ENCODE measurements around the gene TMEFF1. TPM values are rescaled to one million over a fixed set of nuclear protein-coding genes. Genes with fewer than 3 reads are reported as not detected.
"Not testable (repeated sequence)": the region's sequence is repeated elsewhere in the genome, so short reads cannot be mapped to it uniquely, and the experiment has no call there.

The TMEFF1 gene
- total RNA-seq, 2 experiments from 2014 or later = 0.26 to 0.27 TPM

- intact Hi-C loops (cut with micrococcal nuclease); H3K27ac Mint-ChIP-seq; H3K4me1 Mint-ChIP-seq (ENCODE audit: low read depth); H3K9me3 Mint-ChIP-seq; DNase-seq; H3K36me3 Mint-ChIP-seq (ENCODE audit: low read depth); H3K27me3 Mint-ChIP-seq (ENCODE audit: low read depth); H3K4me3 Mint-ChIP-seq; CTCF ChIA-PET: not testable (repeated sequence)
These were observed 34.4 kb downstream of the TMEFF1 start for GRCh38 chr9:100507350-100507749.

GRCh38 chr9:100511205-100511604 is 38.3 kb downstream of the TMEFF1 start:
- Mint-ChIP-seq H3K4me1 (ENCODE audit: low read depth) (no peaks in the 10 kb centered on the region), H3K9me3 (no peaks in the 10 kb centered on the region), H3K4me3 (no peak overlapping the region), H3K27ac (no peak overlapping the region), H3K27me3 (ENCODE audit: low read depth) (peaks cover 2% of the 10 kb centered on the region), H3K36me3 (ENCODE audit: low read depth) (peaks cover 4% of the 10 kb centered on the region)
- CTCF ChIA-PET = no interaction called here
- no peak for DNase-seq
- intact Hi-C loops (cut with micrococcal nuclease) = no loop called here

GRCh38 chr9:100515578-100516494 is 42.9 kb downstream of the TMEFF1 start:
- H3K4me1 Mint-ChIP-seq (ENCODE audit: low read depth) = no peaks in the 10 kb centered on the region
- H3K4me3 Mint-ChIP-seq = no peak overlapping the region
- H3K9me3 Mint-ChIP-seq = no peaks in the 10 kb centered on the region
- no peaks in the 10 kb centered on the region for H3K36me3 Mint-ChIP-seq (ENCODE audit: low read depth)
- no peak for DNase-seq
- H3K27me3 Mint-ChIP-seq (ENCODE audit: low read depth) = no peaks in the 10 kb centered on the region
- CTCF ChIA-PET = no interaction called here
- intact Hi-C loops (cut with micrococcal nuclease) = no loop called here
- H3K27ac Mint-ChIP-seq = no peak overlapping the region

GRCh38 chr9:100521282-100521681 is 48.3 kb downstream of the TMEFF1 start:
- Mint-ChIP-seq H3K4me3 (no peak overlapping the region), H3K27ac (no peak overlapping the region), H3K27me3 (ENCODE audit: low read depth) (no peaks in the 10 kb centered on the region), H3K9me3 (no peaks in the 10 kb centered on the region), H3K36me3 (ENCODE audit: low read depth) (no peaks in the 10 kb centered on the region), H3K4me1 (ENCODE audit: low read depth) (no peaks in the 10 kb centered on the region)
- DNase-seq = no peak
- intact Hi-C loops (cut with micrococcal nuclease) = no loop called here
- CTCF ChIA-PET = interaction anchor here (0.6 kb wide), 1 partner anchor 868 kb away, joined by 3 read pairs; no protein-coding TSS in a partner anchor

- no peaks in the 10 kb centered on the region for H3K36me3 Mint-ChIP-seq (ENCODE audit: low read depth)
- CTCF ChIA-PET = no interaction called here
- no peaks in the 10 kb centered on the region for H3K9me3 Mint-ChIP-seq
- no peak for DNase-seq
- intact Hi-C loops (cut with micrococcal nuclease) = no loop called here
- no peak overlapping the region for H3K27ac Mint-ChIP-seq
- no peak overlapping the region for H3K4me3 Mint-ChIP-seq
- H3K27me3 Mint-ChIP-seq (ENCODE audit: low read depth) = no peaks in the 10 kb centered on the region
- no peaks in the 10 kb centered on the region for H3K4me1 Mint-ChIP-seq (ENCODE audit: low read depth)
These were observed 52.6 kb downstream of the TMEFF1 start for GRCh38 chr9:100525563-100525962.

- DNase-seq; H3K4me3 Mint-ChIP-seq; intact Hi-C loops (cut with micrococcal nuclease); CTCF ChIA-PET; H3K27me3 Mint-ChIP-seq (ENCODE audit: low read depth); H3K36me3 Mint-ChIP-seq (ENCODE audit: low read depth); H3K4me1 Mint-ChIP-seq (ENCODE audit: low read depth); H3K27ac Mint-ChIP-seq; H3K9me3 Mint-ChIP-seq: not testable (repeated sequence)
These were observed 54.3 kb downstream of the TMEFF1 start for GRCh38 chr9:100527180-100527794.

GRCh38 chr9:100534401-100534800 is 61.5 kb downstream of the TMEFF1 start:
- Mint-ChIP-seq H3K27ac (no peak overlapping the region), H3K9me3 (no peaks in the 10 kb centered on the region), H3K36me3 (ENCODE audit: low read depth) (no peaks in the 10 kb centered on the region), H3K4me1 (ENCODE audit: low read depth) (no peaks in the 10 kb centered on the region), H3K27me3 (ENCODE audit: low read depth) (no peaks in the 10 kb centered on the region), H3K4me3 (no peak overlapping the region)
- intact Hi-C loops (cut with micrococcal nuclease) = no loop called here
- CTCF ChIA-PET = no interaction called here
- no peak for DNase-seq

GRCh38 chr9:100540327-100540726 is 67.4 kb downstream of the TMEFF1 start:
- no peaks in the 10 kb centered on the region for H3K27me3 Mint-ChIP-seq (ENCODE audit: low read depth)
- no peak overlapping the region for H3K27ac Mint-ChIP-seq
- CTCF ChIA-PET = no interaction called here
- H3K4me1 Mint-ChIP-seq (ENCODE audit: low read depth) = no peaks in the 10 kb centered on the region
- intact Hi-C loops (cut with micrococcal nuclease) = no loop called here
- H3K36me3 Mint-ChIP-seq (ENCODE audit: low read depth) = no peaks in the 10 kb centered on the region
- peaks cover 5% of the 10 kb centered on the region for H3K9me3 Mint-ChIP-seq
- no peak overlapping the region for H3K4me3 Mint-ChIP-seq
- no peak for DNase-seq

- intact Hi-C loops (cut with micrococcal nuclease) = no loop called here
- Mint-ChIP-seq H3K4me3 (no peak overlapping the region), H3K27ac (no peak overlapping the region), H3K9me3 (peaks cover 13% of the 10 kb centered on the region), H3K4me1 (ENCODE audit: low read depth) (no peaks in the 10 kb centered on the region), H3K36me3 (ENCODE audit: low read depth) (peaks cover 2% of the 10 kb centered on the region), H3K27me3 (ENCODE audit: low read depth) (no peaks in the 10 kb centered on the region)
- DNase-seq = no peak
- CTCF ChIA-PET = interaction anchor here (1.3 kb wide), 1 partner anchor 43 kb away, joined by 5 read pairs; no protein-coding TSS in a partner anchor
These were observed 76.1 kb downstream of the TMEFF1 start for GRCh38 chr9:100549048-100549447.

- CTCF ChIA-PET = no interaction called here
- no peak overlapping the region for H3K4me3 Mint-ChIP-seq
These were observed 82.0 kb downstream of the TMEFF1 start for GRCh38 chr9:100554935-100555401.

GRCh38 chr9:100555471-100555870 is 82.5 kb downstream of the TMEFF1 start:
- intact Hi-C loops (cut with micrococcal nuclease) = no loop called here
- Mint-ChIP-seq H3K9me3 (no peaks in the 10 kb centered on the region), H3K27me3 (ENCODE audit: low read depth) (no peaks in the 10 kb centered on the region), H3K4me3 (no peak overlapping the region), H3K27ac (no peak overlapping the region), H3K4me1 (ENCODE audit: low read depth) (no peaks in the 10 kb centered on the region), H3K36me3 (ENCODE audit: low read depth) (no peaks in the 10 kb centered on the region)
- no peak for DNase-seq
- CTCF ChIA-PET = no interaction called here

More at GRCh38 chr9:100554935-100555401, 82.0 kb downstream of the TMEFF1 start:
- no peak for DNase-seq
- Mint-ChIP-seq H3K27me3 (ENCODE audit: low read depth) (no peaks in the 10 kb centered on the region), H3K9me3 (no peaks in the 10 kb centered on the region), H3K27ac (no peak overlapping the region), H3K36me3 (ENCODE audit: low read depth) (no peaks in the 10 kb centered on the region), H3K4me1 (ENCODE audit: low read depth) (no peaks in the 10 kb centered on the region)
- intact Hi-C loops (cut with micrococcal nuclease) = no loop called here

GRCh38 chr9:100557053-100557452 is 84.1 kb downstream of the TMEFF1 start:
- no peaks in the 10 kb centered on the region for H3K27me3 Mint-ChIP-seq (ENCODE audit: low read depth)
- H3K4me1 Mint-ChIP-seq (ENCODE audit: low read depth) = no peaks in the 10 kb centered on the region
- CTCF ChIA-PET = no interaction called here
- no peak for DNase-seq
- no peak overlapping the region for H3K4me3 Mint-ChIP-seq
- no peaks in the 10 kb centered on the region for H3K36me3 Mint-ChIP-seq (ENCODE audit: low read depth)
- no peak overlapping the region for H3K27ac Mint-ChIP-seq
- intact Hi-C loops (cut with micrococcal nuclease) = no loop called here
- H3K9me3 Mint-ChIP-seq = no peaks in the 10 kb centered on the region

- H3K4me3 Mint-ChIP-seq = no peak overlapping the region
- no peak overlapping the region for H3K27ac Mint-ChIP-seq
- no peak for DNase-seq
- no peaks in the 10 kb centered on the region for H3K4me1 Mint-ChIP-seq (ENCODE audit: low read depth)
- no peaks in the 10 kb centered on the region for H3K9me3 Mint-ChIP-seq
- intact Hi-C loops (cut with micrococcal nuclease) = no loop called here
- H3K27me3 Mint-ChIP-seq (ENCODE audit: low read depth) = no peaks in the 10 kb centered on the region
- H3K36me3 Mint-ChIP-seq (ENCODE audit: low read depth) = no peaks in the 10 kb centered on the region
- CTCF ChIA-PET = no interaction called here
These were observed 88.3 kb downstream of the TMEFF1 start for GRCh38 chr9:100561256-100561655.

Measured in activated naive CD4-positive, alpha-beta T cell treated with anti-CD3 and anti-CD28 coated beads for 36 hours (primary cell).